Natural killer cell (primary cell): Measurements from ENCODE around the gene TBX15. TPM values are rescaled to one million over a fixed set of nuclear protein-coding genes. Genes with fewer than 3 reads are reported as not detected.

Source experiments
- ATAC-seq, 3 donors: fragments of 150-1000 bp in 2 of 3; fragments of 200-7000 bp in 1 of 3; cut with Tn5 transposase; 1 replicate in 1 of 3; 2 replicates in 2 of 3; pipeline ENCODE4 v1.10.0; 2021; ENCODE audit warnings: mild to moderate bottlenecking in 2 of 3, moderate library complexity in 2 of 3
- DNase-seq, 2 donors: peaks; one replicate each; pipeline versions ENCODE4 v3.0.0 to v3.0.0-alpha.2; 2013 to 2021; ENCODE audit warnings: mixed read lengths in 1 of 2
- H3K27ac ChIP-seq: one replicate; pipeline ENCODE4 v1.5.1; 2013; ENCODE audit warnings: mild to moderate bottlenecking, low read length
- H3K27me3 ChIP-seq: one replicate; pipeline ENCODE4 v1.6.1; 2013; ENCODE audit warnings: low read length; ENCODE audit not compliant: control insufficient read depth, insufficient read depth
- H3K36me3 ChIP-seq: one replicate; pipeline ENCODE4 v1.6.1; 2013; ENCODE audit warnings: low read length; ENCODE audit not compliant: control insufficient read depth, insufficient read depth
- H3K4me1 ChIP-seq: one replicate; pipeline ENCODE4 v1.6.1; 2013; ENCODE audit warnings: low read length; ENCODE audit not compliant: control insufficient read depth, insufficient read depth
- H3K4me3 ChIP-seq: one replicate; pipeline ENCODE4 v1.5.1; 2013; ENCODE audit warnings: low read length
- H3K9me3 ChIP-seq: one replicate; pipeline ENCODE4 v1.6.1; 2013; ENCODE audit warnings: low read length; ENCODE audit not compliant: control insufficient read depth, insufficient read depth
- H3K27ac Mint-ChIP-seq, 2 donors: one replicate each; pipeline ENCODE4 v1.8.0; 2022; ENCODE audit warnings: mild to moderate bottlenecking in 2 of 2, mixed read lengths in 2 of 2, moderate library complexity in 1 of 2
- H3K27me3 Mint-ChIP-seq, 2 donors: one replicate each; pipeline ENCODE4 v1.8.0; 2022; ENCODE audit warnings: low read depth in 2 of 2, mixed read lengths in 2 of 2
- H3K36me3 Mint-ChIP-seq: one replicate; pipeline ENCODE4 v1.8.0; 2022; ENCODE audit warnings: mixed read lengths
- H3K4me1 Mint-ChIP-seq, 2 donors: one replicate each; pipeline ENCODE4 v1.8.0; 2022; ENCODE audit warnings: mixed read lengths in 2 of 2
- H3K4me3 Mint-ChIP-seq: one replicate; pipeline ENCODE4 v1.8.0; 2022; ENCODE audit warnings: mild to moderate bottlenecking, moderate library complexity, mixed read lengths
- H3K9me3 Mint-ChIP-seq, 2 donors: one replicate each; pipeline ENCODE4 v1.8.0; 2022; ENCODE audit warnings: mixed read lengths in 2 of 2
- WGBS: methylation state at CpG from one replicate; pipeline ENCODE4 v1.1.7; 2013; ENCODE audit warnings: missing lambda C conversion rate; ENCODE audit not compliant: insufficient coverage; 5-methylcytosine and 5-hydroxymethylcytosine counted together
- intact Hi-C: fragments of 100-400 bp; cut with micrococcal nuclease; formaldehyde crosslinking; loops from one replicate; pipeline ENCODE4 v1.14.2; 2022
- total RNA-seq, 4 donors: library from RNA; stranded (reverse); fragments of 120-200 nt in 1 of 4; gene quantifications; one replicate each; pipeline versions ENCODE4 v1.2.3 to v1.2.4, GENCODE V29; 2013 to 2022
- TF ChIP-seq, protein P1 (sequence below): fragments of 200-600 bp; IDR thresholded peaks from one replicate; pipeline ENCODE4 v1.8.0; 2022; ENCODE audit warnings: antibody characterized with exemption

Gene TBX15
- total RNA-seq, 3 donors from 2014 or later (not counting 1 experiment from before 2014, with no cell fraction given) = not detected

DNA sequence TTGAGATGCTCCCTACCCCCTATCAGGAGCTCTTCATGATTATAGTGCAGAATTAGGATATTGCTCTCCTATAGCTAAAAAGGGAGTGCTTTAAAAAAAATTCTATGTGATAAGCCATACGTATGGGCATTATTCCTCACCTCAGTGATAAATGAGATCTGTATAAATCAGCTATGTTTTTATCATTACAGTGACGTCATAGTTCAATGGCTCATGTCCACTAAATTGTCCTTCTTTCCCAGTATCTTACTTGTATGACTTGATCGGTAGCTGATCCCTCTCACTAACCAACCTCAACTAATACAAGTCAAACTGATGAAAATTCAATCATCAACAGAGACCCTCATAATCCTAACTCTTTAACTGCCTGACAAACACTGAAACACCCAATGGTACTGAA is 93.3 kb downstream of the TBX15 start:
- TF ChIP-seq, protein P1, sequence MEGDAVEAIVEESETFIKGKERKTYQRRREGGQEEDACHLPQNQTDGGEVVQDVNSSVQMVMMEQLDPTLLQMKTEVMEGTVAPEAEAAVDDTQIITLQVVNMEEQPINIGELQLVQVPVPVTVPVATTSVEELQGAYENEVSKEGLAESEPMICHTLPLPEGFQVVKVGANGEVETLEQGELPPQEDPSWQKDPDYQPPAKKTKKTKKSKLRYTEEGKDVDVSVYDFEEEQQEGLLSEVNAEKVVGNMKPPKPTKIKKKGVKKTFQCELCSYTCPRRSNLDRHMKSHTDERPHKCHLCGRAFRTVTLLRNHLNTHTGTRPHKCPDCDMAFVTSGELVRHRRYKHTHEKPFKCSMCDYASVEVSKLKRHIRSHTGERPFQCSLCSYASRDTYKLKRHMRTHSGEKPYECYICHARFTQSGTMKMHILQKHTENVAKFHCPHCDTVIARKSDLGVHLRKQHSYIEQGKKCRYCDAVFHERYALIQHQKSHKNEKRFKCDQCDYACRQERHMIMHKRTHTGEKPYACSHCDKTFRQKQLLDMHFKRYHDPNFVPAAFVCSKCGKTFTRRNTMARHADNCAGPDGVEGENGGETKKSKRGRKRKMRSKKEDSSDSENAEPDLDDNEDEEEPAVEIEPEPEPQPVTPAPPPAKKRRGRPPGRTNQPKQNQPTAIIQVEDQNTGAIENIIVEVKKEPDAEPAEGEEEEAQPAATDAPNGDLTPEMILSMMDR = no peak
- H3K9me3 ChIP-seq = no peaks in the 10 kb centered on the region
- no peak for DNase-seq
- Mint-ChIP-seq H3K4me3 (no peak overlapping the region), H3K36me3 (no peaks in the 10 kb centered on the region), H3K9me3 (peaks cover 13 to 24% of the 10 kb centered on the region in 2 donors), H3K27me3 (no peaks in the 10 kb centered on the region), H3K4me1 (no peaks in the 10 kb centered on the region), H3K27ac (no peak overlapping the region)
- H3K36me3 ChIP-seq = no peaks in the 10 kb centered on the region
- H3K27ac ChIP-seq = no peak overlapping the region
- no peaks in the 10 kb centered on the region for H3K27me3 ChIP-seq
- ATAC-seq = no peak
- H3K4me3 ChIP-seq = no peak overlapping the region
- intact Hi-C loops = no loop called here
- H3K4me1 ChIP-seq = no peaks in the 10 kb centered on the region
- 93% methylated on average over 3 of the region's 3 CpGs for WGBS

DNA sequence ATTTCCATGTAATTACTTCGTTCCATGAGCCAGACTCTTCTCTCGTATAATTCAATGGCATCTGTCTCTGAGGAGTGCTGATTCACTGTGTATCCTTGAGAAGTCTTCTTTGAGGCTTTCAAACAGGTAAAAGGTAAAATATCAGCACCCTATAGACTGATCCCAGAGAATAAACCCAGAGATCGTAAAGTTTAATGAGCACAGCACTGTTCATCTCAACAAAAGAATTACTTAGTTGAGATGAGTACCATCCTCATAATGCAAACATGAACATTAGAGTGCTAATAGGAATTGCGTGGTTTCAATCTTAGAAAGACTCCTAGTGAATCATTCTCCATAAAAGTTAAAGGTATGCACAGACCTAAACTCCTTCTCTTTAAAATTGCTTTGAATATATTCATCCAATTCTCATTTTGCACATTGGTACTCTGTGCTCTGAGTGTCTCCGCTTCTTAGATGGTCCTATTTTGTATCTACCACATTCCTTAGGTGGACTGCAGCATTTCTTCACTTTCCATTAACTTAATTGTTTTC is 97.2 kb downstream of the TBX15 start:
- no peak for ATAC-seq
- WGBS = 93% methylated on average over 5 of the region's 5 CpGs

DNA sequence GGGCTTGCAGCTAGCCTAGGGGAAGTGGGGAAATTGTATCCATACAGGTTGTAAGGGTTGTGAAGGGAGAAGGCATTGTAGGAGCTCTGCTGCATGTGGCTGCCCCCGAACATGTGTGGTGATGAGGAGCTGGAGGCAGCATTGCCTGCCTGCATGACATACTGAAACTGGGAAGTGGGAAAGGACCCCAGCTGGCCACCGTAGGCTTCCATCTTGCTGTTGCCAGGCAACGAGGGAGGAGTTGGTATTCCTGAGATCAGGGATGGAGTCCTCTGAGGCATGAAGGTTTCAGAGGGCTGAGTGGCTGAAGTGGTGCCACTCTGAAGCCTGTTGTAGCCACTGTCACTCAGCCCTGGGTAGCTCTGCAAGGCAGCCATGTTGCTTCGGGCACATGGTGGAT is 103.2 kb downstream of the TBX15 start:
- H3K9me3 ChIP-seq = peaks cover 3% of the 10 kb centered on the region
- TF ChIP-seq, protein P1 = no peak
- H3K27ac Mint-ChIP-seq = no peak overlapping the region
- no peaks in the 10 kb centered on the region for H3K36me3 ChIP-seq
- ATAC-seq (no peak), DNase-seq (no peak)
- WGBS = 86% methylated on average over 4 of the region's 4 CpGs
- H3K36me3 Mint-ChIP-seq = no peaks in the 10 kb centered on the region
- H3K27me3 Mint-ChIP-seq = no peaks in the 10 kb centered on the region
- H3K27ac ChIP-seq = no peak overlapping the region
- peaks cover 4 to 5% of the 10 kb centered on the region in 2 donors for H3K9me3 Mint-ChIP-seq
- H3K4me1 Mint-ChIP-seq = no peaks in the 10 kb centered on the region
- intact Hi-C loops = no loop called here
- no peaks in the 10 kb centered on the region for H3K27me3 ChIP-seq
- no peak overlapping the region for H3K4me3 ChIP-seq
- H3K4me3 Mint-ChIP-seq = no peak overlapping the region
- no peaks in the 10 kb centered on the region for H3K4me1 ChIP-seq

More for the DNA sequence above, 97.2 kb downstream of the TBX15 start:
- Mint-ChIP-seq H3K27ac (no peak overlapping the region), H3K27me3 (no peaks in the 10 kb centered on the region), H3K4me3 (no peak overlapping the region), H3K4me1 (no peaks in the 10 kb centered on the region), H3K36me3 (no peaks in the 10 kb centered on the region), H3K9me3 (peaks cover 16 to 22% of the 10 kb centered on the region in 2 donors)
- no peak for DNase-seq
- peaks cover 3% of the 10 kb centered on the region for H3K9me3 ChIP-seq
- no peaks in the 10 kb centered on the region for H3K27me3 ChIP-seq
- H3K27ac ChIP-seq = no peak overlapping the region
- H3K4me3 ChIP-seq = no peak overlapping the region
- intact Hi-C loops = no loop called here
- no peaks in the 10 kb centered on the region for H3K36me3 ChIP-seq
- no peaks in the 10 kb centered on the region for H3K4me1 ChIP-seq
- TF ChIP-seq, protein P1 = no peak

DNA sequence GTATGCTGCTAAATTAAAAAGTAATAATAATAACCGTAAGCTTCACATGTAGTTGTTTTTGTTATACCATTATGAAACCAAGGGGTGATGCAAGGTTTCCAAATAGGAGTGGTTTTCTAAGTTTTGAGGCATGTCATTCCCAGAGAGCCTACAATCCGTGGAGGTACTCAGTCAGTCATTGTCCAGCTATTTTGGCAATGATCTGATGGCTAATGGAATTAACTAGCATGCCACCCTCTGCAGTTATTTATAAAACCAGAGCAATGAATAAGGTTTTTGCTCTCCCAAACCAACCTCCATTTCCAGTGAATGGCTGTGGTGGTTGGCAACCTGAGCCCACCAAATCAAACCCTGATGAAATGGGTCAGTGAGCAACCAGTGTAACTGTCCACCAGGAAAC is 106.4 kb downstream of the TBX15 start:
- TF ChIP-seq, protein P1 = no peak
- Mint-ChIP-seq H3K4me3 (no peak overlapping the region), H3K27me3 (no peaks in the 10 kb centered on the region), H3K4me1 (no peaks in the 10 kb centered on the region), H3K27ac (no peak overlapping the region), H3K9me3 (peaks cover 4 to 8% of the 10 kb centered on the region in 2 donors), H3K36me3 (no peaks in the 10 kb centered on the region)
- 77% methylated on average over 2 of the region's 2 CpGs for WGBS
- ATAC-seq = no peak
- no peaks in the 10 kb centered on the region for H3K4me1 ChIP-seq
- H3K9me3 ChIP-seq = peaks cover under 1% of the 10 kb centered on the region
- intact Hi-C loops = no loop called here
- DNase-seq = no peak
- no peak overlapping the region for H3K27ac ChIP-seq
- H3K36me3 ChIP-seq = no peaks in the 10 kb centered on the region
- no peak overlapping the region for H3K4me3 ChIP-seq
- H3K27me3 ChIP-seq = no peaks in the 10 kb centered on the region
